SIG-M5 (cell line): ENCODE measurements around the gene THAP7.

Experiments used
- DNase-seq: peaks from one replicate; lab custom pipeline; 2025; lab: John Stamatoyannopoulos, UW

THAP7 gene

DNA sequence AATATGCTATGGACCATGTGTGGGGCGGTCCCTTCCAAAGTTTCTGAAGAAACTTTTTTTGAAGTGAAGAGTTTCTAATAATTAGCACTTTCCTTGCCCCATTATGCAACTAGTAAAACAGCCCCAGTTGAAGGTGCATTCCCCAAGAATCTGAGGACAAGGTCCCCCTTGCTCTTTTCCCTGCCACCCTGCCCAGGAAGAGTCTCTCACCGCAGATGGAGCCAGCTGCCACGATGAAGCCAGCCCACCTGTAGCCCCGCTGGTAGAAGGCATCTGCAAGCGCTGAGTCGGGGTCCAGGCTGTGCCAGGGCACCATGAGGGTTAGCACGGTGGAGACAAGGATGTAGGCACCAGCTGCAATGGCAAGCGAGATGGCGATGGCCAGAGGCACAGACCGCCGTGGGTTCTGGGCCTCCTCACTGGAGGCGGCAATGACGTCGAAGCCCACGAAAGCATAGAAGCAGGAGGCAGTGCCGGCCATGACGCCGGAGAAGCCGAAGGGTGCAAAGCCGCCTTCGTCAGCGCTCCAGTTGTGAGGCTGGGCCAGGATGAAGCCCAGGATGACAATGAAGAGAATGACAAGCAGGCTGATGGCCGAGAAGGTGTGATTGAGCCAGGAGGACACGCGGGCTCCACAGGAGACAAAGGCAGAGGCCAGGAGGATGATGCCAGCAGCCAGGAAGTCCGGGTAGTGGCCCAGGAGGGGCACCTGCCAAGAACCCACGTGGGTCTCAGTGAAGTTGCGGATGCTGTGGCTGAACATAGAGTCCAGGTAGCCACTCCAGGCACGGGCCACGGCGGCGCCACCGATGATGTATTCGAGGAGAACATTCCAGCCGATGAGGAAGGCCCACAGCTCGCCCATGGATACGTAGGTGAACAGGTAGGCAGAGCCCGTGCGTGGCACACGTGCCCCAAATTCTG, 29.0 kb upstream of the THAP7 start:
- DNase-seq, result no peak

DNA sequence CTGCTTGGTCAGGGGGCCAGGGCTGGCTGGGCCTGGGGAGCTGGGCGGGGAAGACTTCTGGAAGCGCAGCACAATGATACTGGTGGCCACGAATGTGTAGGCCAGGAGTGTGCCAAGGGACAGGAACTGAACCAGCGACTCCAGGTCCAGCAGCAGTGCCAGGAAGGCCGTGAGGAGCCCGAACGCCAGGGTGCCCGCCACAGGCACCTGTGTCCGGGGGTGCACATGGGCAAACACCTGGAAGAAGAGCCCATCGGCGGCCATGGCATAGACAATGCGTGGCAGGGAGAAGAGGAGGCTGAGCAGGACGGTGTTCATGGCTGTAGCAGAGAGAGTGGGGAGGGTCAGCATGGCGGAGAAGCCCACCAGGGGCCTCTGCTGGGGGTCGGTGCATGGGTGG, 28.1 kb upstream of the THAP7 start:
- no peak for DNase-seq

DNA sequence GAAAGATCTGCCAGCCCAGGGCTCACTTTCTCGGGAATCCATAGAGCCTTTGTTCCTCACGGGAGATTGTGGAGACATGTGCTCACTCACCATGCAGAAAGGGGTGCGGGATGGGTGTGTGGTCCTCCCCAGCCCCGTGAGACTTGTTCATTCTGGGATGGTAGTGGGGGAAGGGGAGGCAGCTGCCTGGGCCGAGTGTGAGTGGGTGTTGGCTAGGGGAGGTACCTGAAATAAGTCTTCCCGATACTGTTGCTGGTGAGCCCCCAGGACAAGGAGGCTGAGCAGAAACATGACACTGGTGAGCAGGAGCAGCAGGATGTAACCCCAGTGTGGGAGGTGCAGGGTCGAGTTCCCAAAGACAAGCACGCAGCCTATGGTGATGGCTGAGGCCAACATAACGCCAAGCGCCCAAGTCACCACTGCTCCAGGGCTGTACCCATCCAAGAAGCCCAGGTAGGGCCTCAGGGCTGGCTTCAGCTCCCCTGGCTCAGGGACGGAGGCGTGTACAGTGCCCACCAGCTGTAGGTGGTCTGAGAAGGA, 27.6 kb upstream of the THAP7 start:
- no peak for DNase-seq

DNA sequence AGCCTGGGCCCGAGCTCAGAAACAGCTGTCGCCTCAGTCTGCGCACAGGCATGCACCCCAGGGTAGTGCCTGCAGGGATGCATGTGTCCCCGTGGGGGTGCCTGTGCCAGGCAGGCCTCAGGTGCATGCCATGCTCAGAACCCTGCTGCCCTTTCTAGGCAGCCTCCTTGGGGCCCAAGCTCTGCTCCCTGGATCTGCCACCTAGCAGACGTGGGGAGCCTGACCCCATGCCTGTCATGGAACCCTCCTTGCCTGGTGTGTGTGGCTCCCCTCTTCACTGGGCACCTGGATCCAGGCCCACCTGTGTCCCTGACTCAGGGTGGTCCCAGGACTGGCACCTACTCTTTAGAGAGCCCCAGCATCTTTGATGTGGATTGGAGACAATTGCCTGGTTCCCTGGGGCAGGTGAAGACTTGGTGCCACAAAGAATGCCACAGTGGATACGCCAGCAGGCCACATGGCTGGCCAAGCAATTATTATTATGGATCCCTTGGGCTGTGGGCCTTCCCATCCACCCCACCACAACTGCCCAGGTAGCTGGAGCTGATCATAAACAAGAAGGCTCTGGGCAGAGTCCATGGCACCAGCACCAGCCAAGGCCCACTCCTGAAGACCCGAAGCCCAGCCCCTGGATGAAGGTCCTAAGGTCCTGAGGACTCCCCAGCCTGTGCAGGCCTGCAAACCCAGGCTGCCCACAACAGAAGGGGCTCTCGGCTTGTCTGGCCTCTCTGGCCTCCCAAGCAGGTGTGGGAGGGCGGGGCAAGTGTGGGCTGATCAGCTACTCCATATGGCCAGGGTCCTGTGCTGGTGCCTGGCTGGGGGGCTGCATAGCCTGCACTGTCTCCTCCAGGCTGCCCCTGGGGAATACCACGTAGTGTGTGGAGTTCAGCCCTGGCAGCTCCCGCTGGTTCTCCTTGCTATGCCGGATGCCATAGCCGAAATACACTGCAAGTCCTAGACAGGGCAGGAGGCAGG, 26.6 kb upstream of the THAP7 start:
- no peak for DNase-seq

DNA sequence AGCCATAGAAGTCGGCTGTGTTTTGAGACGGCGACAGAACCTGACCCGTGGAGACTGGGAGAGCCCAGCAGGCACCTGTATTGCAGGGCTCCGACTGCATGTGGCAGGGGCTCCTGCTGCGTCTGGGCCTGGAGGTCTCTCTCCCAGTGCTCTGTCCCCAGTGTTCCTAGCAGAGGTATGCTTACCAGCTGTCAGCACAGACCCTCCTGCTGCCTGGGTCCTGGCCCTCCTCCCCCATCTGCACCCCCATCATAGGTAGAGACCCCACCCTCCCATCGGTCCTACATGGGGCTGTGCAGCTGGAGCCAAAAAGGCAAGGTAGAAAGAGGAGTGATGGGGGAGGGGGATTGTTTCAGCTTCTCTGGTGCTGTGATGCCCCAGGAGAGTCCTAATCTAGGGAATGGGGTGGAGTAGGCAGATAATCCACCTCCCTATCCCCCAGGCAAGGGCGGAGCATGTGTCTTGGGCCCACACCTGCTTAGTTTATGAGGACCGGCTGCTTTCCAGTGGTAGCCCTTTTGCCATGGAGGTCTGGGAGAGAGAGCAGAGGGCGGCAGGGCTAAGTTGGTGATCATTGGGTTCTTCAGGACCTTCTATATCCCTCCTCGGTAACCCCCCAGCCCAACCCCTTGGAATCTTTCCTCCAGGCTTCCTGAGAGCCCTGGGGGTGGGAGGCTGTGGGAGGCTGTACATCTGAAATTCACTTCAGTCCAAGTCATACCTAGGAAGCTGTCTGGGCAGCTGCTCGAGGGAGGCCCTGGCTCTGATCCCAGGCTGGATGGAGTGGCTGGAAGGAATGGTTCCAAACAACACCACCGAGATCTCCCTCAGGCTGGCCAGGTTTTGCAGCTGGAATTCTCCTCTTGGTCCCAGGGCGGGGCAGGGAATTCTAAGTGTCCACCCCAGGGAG, 25.1 kb upstream of the THAP7 start:
- DNase-seq, result no peak

DNA sequence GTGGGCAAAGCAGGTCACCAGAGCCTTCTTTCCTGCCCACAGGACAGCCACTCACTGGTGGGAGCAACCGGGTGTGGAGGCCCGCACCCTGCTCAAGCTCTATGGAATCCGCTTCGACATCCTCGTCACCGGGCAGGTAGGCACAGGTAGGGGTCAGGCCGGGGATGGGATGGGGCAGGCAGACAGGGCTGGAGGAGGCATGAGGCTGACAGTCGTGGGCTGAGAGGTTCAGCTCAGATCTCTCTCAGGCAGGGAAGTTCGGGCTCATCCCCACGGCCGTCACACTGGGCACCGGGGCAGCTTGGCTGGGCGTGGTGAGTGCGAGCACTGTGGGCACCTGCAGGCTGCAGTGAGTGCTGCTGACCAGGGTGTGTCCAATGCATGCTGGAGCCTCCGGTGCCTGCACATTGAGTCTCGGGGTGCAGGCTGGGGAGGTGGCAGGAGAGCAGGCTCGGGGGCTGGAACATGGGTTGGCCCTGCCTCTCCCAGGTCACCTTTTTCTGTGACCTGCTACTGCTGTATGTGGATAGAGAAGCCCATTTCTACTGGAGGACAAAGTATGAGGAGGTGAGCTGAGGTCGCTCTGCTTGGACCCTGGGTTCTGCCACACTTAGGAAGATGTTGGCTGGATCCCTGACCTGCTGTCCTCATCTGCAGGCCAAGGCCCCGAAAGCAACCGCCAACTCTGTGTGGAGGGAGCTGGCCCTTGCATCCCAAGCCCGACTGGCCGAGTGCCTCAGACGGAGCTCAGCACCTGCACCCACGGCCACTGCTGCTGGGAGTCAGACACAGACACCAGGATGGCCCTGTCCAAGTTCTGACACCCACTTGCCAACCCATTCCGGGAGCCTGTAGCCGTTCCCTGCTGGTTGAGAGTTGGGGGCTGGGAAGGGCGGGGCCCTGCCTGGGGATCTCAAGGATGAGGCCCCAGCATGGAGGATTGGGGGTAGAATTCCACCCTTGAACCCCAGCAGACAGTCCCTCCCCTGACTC, 24.1 kb upstream of the THAP7 start:
- no peak for DNase-seq

DNA sequence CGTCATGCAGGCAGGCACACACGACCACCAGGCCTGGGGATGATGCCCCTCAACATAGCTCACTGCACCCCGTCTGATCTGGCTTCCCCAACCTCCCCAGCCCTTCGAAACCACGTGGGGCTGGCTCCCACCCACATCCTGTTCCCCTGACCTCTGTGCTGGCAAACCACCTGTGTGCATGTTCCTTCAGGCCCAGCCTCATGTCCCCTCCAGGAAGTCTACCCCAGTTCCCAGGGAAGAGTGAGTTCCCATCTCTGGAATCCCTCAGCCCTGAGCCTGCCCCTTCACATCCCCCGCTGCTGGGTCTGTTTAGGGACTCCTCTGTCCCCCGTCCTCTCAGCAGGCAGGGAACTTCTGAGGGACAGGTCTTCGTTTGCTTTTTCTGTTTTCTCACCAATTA, 23.3 kb upstream of the THAP7 start:
- no peak for DNase-seq

DNA sequence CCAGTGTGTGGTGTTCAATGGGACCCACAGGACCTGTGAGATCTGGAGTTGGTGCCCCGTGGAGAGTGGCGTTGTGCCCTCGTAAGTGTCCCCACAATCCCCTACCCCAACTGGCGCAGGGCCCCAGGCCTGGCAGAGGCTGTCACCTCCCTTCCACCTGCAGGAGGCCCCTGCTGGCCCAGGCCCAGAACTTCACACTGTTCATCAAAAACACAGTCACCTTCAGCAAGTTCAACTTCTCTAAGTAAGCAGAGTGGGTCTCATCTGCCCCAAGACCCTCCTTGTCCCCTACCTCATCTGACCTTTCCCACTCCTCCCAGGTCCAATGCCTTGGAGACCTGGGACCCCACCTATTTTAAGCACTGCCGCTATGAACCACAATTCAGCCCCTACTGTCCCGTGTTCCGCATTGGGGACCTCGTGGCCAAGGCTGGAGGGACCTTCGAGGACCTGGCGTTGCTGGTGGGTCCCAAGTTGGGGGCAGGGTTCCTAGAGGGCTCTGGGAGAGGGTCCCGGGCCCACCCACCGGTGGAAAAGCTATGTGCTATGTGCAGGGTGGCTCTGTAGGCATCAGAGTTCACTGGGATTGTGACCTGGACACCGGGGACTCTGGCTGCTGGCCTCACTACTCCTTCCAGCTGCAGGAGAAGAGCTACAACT, 21.2 kb upstream of the THAP7 start:
- no peak for DNase-seq

DNA sequence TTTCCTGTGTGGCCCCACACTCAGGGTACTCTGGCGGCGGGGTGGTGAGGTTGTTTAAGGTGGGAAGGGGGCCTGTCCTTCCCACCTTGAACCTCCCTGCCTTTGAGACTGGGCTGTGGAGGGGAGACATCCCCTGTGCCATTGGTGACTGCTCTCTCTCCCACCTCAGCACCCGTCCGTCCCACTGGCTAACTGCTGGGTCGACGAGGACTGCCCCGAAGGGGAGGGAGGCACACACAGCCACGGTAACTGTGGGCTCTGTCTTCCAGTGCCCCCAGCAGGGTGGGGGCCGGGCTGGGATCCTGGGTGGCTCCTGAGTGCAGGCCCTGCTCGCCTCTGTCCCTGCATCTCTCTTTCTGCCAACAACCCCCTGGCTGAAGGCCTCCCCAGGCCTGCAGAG, 20.6 kb upstream of the THAP7 start:
- no peak for DNase-seq

DNA sequence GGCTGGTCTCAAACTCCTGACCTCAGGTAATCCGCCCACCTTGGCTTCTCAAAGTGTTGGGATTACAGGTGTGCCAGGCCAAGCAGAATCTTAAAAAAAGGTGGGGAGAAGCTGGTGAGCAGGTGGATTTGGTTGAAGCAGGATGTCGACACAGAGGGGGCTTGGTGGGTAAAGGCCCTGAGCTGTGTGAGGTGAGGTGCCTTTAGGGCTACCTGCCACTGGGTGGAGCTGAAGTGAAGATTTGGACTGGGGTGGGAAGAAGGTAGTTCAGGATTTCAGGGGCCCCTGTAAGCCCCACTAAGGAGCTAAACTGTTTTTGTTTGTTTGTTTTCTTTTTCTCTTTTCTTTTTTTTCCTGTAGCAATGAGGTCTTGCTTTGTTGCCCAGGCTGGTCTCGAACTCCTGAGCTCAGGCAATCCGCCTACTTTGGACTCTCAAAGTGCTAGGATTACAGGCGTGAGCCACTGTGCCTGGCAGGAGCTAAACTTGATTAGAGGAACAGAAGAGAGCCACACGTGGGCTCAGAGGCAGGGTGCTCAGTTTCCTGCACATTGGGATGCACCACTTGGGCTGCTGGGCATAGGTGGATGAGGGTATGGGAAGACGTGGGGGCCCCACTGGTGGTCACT, 19.0 kb upstream of the THAP7 start:
- no peak for DNase-seq

DNA sequence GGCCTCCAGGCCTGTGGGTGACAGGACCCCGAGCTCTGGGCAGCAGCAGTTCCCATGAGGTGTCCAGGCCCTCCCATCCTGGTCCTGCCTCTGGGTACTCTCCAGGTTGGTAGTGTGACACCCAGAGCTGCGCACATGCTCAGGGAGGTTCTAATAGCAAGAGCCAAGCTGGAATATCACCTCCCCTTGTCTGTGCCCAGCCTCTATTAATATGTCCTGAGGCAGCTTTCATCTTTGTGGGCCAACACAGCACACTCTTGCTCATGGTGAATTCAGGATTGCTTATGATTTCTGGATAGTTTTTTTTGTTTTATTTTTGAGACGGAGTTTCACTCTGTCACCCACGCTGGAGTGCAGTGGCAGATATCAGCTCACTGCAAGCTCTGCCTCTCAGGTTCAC, 16.4 kb upstream of the THAP7 start:
- DNase-seq, result no peak

DNA sequence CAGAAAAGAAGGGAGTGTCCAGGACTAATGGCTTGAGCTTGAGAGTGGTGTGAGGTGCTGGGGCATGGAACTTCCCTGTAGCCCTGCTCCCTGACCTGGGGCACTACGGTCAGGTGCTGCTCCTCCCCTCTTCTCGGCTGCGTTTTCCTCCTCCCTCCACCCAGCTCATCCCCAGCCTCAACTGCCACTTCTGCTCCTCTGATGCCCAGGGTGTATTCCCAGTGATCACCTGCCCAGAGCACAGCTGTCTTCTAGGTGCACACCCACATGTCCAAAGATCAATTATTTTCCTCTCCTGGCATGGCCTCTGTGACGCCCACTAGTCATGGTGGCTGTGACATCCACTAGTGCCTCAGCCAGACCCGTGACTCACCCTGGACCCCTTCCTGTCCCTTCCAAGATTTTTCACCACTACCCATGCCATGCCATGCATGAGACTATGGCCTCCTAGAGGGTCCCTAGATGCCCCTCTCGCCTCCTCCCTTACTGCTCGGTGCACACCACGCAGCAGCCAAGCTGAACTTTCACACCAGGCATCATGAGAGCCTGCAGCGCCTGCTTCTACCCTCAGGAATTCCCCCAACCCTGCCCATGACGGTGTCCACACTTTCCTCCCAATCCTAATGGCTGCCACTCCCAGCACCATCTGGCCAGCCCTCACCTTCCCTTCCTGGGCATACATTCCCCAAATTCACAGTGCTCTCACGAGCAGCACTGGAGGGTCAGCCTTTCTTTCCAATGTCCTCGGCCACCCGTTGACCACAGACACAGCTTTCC, 14.9 kb upstream of the THAP7 start:
- DNase-seq, result no peak

DNA sequence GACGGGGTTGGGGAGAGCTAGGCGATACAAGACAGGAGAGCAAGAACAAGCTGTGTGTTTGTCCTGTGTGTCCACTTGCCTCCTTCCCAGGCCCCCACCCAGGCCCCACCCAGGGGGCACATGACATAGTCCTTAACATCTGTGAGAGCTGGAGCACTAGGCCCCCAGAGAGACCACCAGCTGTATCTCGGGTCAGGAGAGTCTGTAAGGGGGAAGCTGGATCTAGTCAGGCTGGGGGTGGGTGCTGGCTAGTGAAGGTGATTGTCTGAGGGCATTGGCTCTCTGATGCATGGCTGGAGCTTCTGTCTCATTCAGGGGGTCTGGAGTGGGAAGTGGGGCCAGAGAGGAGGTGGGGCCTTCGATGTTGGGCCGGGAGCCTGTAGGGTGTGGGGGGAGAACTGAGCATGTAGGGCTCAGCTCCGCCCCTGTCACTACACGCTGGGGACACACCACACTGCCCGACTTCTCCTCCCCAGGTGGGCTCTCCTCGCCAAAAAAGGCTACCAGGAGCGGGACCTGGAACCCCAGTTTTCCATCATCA, 13.6 kb upstream of the THAP7 start:
- DNase-seq, result no peak

DNA sequence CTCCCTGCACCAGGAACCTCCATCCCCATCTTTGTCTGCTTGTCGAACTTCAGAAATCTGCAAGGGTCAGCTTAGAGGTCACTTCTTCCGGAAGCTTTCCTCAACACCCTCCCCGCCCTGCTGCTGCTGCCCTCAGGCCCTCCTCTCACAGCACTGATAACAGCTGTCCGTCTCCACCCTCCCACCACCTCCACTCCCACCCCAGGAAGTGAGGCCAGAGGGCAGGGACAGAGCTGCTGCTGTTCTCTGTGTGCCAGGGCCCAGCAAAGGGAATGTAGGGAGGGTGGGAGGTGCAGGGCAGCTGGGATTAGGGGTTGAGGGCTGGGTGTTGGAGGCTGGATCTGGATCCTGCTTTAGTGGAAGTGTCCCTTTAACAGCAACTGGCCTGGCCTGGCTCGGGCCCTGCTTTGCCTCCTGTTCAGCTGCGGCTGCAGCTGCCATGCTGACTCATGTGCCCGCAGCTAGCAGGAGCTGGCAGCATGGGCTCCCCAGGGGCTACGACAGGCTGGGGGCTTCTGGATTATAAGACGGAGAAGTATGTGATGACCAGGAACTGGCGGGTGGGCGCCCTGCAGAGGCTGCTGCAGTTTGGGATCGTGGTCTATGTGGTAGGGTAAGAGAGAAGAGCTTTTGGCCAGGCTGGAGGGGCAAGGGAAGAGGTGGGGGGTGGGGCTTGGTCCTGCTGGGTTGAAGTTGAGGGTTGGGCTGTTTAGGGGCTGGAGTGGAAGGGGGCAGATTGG, 13.0 kb upstream of the THAP7 start, which contains the start of gene P2RX6:
Gene P2RX6 (plus strand): TSS at position 440 of the 740 bp plus-strand sequence. CDS start 10 bp downstream, at position 450.
- DNase-seq, result no peak

DNA sequence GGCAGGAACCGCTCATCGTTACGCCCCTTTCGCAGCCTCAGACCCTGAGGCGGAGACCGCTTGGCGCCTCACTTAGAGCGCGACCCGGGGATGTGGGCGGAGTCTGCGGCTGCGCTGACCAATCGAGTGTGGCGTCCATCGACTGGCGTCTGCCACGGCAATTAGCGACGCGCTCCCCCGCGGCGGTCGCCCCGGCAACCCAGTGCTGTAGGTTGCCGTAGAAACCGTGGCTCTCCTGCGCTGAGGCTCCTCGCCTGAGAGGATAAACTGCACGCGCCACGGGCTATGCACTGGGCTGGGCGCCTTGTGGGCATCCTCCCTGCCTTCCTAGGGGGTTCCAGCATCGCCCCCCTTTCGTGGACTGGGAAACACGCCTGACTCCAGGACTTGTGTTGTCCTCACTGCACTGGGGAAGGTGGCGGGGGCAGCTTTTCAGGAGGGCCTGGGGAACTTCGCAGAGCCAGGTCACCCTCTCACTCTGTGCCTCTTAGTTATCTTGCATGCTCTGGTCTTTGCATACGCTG, 12.3 kb upstream of the THAP7 start:
- DNase-seq, result no peak

DNA sequence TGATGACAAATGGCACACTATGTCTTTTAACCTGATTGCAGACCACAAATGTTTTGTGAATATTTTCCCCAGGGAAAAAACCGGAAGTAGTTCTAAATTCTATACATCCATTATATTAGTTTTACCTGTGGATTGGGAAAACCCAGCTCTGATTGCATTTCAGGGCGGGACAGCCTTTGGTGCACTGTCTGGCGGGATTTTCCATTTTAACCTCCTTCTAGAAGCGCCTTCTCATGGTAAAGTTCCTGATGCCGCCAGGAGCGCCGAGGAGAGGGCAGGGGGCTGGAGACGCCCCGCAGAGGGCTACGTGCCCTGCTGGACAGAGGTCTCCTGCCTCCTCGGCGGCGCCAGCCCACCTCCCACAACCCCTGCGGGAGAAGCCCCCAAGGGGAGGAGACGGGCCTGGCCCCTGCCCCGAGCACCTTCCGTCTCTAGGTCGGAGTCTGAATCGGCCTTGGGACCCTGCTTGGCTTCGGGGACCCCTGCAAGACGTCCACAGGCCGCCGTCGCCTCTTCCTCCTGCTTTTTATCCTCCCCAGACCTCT, 11.8 kb upstream of the THAP7 start:
- no peak for DNase-seq
